ENCODE results near the gene ITGA3. TPM values are rescaled to one million over a fixed set of nuclear protein-coding genes. Genes with fewer than 3 reads are reported as not detected.

The ITGA3 gene
- total and polyA plus RNA-seq, 2 of the 13 experiments (the other 11 are each of a cell fraction or from before 2014, with no cell fraction given): 0.48 to 0.69 TPM

GRCh38 chr17:50102164-50102991 is 46.5 kb downstream of the ITGA3 start (continued):
- no peak for TF ChIP-seq ZNF460 (CRISPR knock-in tag; IDR thresholded peaks at IDR 0.05; ENCODE audit: borderline replicate concordance)
- 0 out of 2 replicates have a peak, but pooled peaks have one; percentile 56 for TF ChIP-seq POGZ (CRISPR knock-in tag; IDR thresholded peaks at IDR 0.05)
- peak; percentile 50; the same call in 1 of the 2 replicates for TF ChIP-seq ZBTB20 (CRISPR knock-in tag; IDR thresholded peaks at IDR 0.05; ENCODE audit: borderline replicate concordance, low read depth)
- no peak for TF ChIP-seq SOX13 (IDR thresholded peaks at IDR 0.05)
- peak in 1 of 2 experiments; percentile 48; a peak in 1 of 4 replicates for TF ChIP-seq SOX13 (CRISPR knock-in tag; conservative IDR thresholded peaks at IDR 0.05 in 1 of 2, IDR thresholded peaks at IDR 0.05 in 1 of 2)
- no peak for TF ChIP-seq REL (CRISPR knock-in tag; conservative IDR thresholded peaks at IDR 0.05)
- peak; percentile 81 for TF ChIP-seq KDM6A (CRISPR knock-in tag; IDR thresholded peaks at IDR 0.05; ENCODE audit: low read depth)
- 0 out of 2 replicates have a peak, but pooled peaks have one; percentile 29 for TF ChIP-seq NR2F6 (IDR thresholded peaks at IDR 0.05)
- peak; percentile 54; the same call in 1 of the 2 replicates for TF ChIP-seq NR2F6 (CRISPR knock-in tag; IDR thresholded peaks at IDR 0.05)
- no peak; the same call in 1 of the 2 replicates for TF ChIP-seq PITX1 (CRISPR knock-in tag; IDR thresholded peaks at IDR 0.05)
- no peak for TF ChIP-seq BRD4 (CRISPR knock-in tag; IDR thresholded peaks at IDR 0.05)
- TF ChIP-seq ARNTL (CRISPR knock-in tag; IDR thresholded peaks at IDR 0.05): peak; percentile 94
- peak; percentile 48 for TF ChIP-seq ZNF263 (CRISPR knock-in tag; IDR thresholded peaks at IDR 0.05)
- TF ChIP-seq ZNF687 (CRISPR knock-in tag; IDR thresholded peaks at IDR 0.05): peak; percentile 95
- TF ChIP-seq TFAP4 (IDR thresholded peaks at IDR 0.05; ENCODE audit: borderline replicate concordance, low read depth): peak; percentile 82; the same call in 1 of the 2 replicates
- TF ChIP-seq KLF6 (CRISPR knock-in tag; IDR thresholded peaks at IDR 0.05): 0 out of 2 replicates have a peak, but pooled peaks have one; percentile 59
- 0 out of 2 replicates have a peak, but pooled peaks have one; percentile 19 for TF ChIP-seq IKZF5 (CRISPR knock-in tag; IDR thresholded peaks at IDR 0.05)
- TF ChIP-seq ZNF501 (CRISPR knock-in tag; IDR thresholded peaks at IDR 0.05): 0 out of 2 replicates have a peak, but pooled peaks have one; percentile 26
- TF ChIP-seq SMAD3 (CRISPR knock-in tag; IDR thresholded peaks at IDR 0.05): peak; percentile 46; the same call in 1 of the 2 replicates
- TF ChIP-seq MEF2D (CRISPR knock-in tag; IDR thresholded peaks at IDR 0.05): peak; percentile 14; the same call in 1 of the 2 replicates
- no peak for TF ChIP-seq ZBTB33 (CRISPR knock-in tag; IDR thresholded peaks at IDR 0.05)
- TF ChIP-seq KDM3A (CRISPR knock-in tag; IDR thresholded peaks at IDR 0.05; ENCODE audit: low read depth): peak; percentile 52; the same call in 1 of the 2 replicates
